ENCODE data around the gene BBS1.

DNA sequence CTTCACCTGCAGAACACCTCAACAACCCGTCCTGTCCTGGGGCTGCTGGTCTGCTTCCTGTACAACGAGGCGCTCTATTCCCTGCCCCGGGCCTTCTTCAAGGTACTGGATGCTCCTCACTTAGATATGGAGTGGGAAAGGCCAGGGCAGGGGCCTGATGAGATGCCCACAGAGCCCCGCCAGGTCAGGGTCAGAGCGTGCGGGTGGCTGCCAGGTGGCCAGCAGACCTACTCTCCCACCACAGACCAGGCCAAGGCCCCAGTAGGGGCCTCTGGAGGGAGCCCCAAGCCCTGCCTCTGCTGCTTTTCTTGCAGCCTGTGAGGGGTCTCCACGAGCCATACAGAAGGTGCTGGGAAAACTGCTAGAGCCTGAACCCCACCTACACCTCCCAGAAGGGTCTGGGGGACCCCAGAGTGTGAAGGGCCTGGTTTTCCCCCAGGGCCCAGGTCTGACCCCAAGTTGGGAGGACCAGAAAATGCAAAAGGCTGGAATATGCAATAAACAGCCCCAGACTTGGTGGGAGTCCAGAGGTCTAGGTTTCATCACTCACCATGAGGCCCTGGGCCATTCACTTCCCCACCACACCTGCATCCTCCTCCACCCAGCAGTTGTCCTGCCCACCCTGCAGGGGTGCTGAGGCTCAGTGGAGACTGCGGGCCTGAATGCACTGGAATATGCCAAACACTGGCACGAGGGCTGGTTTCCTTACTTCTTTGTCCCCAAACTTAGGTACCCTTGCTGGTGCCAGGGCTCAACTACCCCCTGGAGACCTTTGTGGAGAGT is 20.7 kb downstream of the BBS1 start:
- TF ChIP-seq, protein P1, sequence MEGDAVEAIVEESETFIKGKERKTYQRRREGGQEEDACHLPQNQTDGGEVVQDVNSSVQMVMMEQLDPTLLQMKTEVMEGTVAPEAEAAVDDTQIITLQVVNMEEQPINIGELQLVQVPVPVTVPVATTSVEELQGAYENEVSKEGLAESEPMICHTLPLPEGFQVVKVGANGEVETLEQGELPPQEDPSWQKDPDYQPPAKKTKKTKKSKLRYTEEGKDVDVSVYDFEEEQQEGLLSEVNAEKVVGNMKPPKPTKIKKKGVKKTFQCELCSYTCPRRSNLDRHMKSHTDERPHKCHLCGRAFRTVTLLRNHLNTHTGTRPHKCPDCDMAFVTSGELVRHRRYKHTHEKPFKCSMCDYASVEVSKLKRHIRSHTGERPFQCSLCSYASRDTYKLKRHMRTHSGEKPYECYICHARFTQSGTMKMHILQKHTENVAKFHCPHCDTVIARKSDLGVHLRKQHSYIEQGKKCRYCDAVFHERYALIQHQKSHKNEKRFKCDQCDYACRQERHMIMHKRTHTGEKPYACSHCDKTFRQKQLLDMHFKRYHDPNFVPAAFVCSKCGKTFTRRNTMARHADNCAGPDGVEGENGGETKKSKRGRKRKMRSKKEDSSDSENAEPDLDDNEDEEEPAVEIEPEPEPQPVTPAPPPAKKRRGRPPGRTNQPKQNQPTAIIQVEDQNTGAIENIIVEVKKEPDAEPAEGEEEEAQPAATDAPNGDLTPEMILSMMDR (conservative IDR thresholded peaks at IDR 0.05) = no peak
- no peak for TF ChIP-seq EZH2 (IDR thresholded peaks at IDR 0.05; ENCODE audit: low read depth)

Data from PC-9 (cell line).